Parathyroid adenoma (tissue), 2 donors: ENCODE data around the gene STRIT1.

ENCODE experiments used
- H2AFZ ChIP-seq: fragments of 300-600 bp; sonication (generic); one replicate; pipeline ENCODE4 v1.7.0; 2017; ENCODE audit warnings: antibody characterized with exemption, mild to moderate bottlenecking
- H3K27ac ChIP-seq: fragments of 300-600 bp; sonication (generic); one replicate; pipeline ENCODE4 v1.7.0; 2017
- H3K27me3 ChIP-seq: fragments of 300-600 bp; sonication (generic); one replicate; pipeline ENCODE4 v1.7.0; 2017; ENCODE audit warnings: low read length; ENCODE audit not compliant: control insufficient read depth, insufficient read depth
- H3K36me3 ChIP-seq: fragments of 300-600 bp; sonication (generic); one replicate; pipeline ENCODE4 v1.7.0; 2017; ENCODE audit warnings: low read length; ENCODE audit not compliant: control insufficient read depth, insufficient read depth
- H3K4me1 ChIP-seq: fragments of 300-600 bp; sonication (generic); one replicate; pipeline ENCODE4 v1.7.0; 2017; ENCODE audit warnings: control low read depth
- H3K4me2 ChIP-seq: fragments of 300-600 bp; sonication (generic); one replicate; pipeline ENCODE4 v1.7.0; 2017; ENCODE audit warnings: low read length
- H3K4me3 ChIP-seq: fragments of 300-600 bp; sonication (generic); one replicate; pipeline ENCODE4 v1.7.0; 2017; ENCODE audit warnings: low read depth, low read length
- H3K79me2 ChIP-seq: fragments of 300-600 bp; sonication (generic); one replicate; pipeline ENCODE4 v1.7.0; 2017; ENCODE audit warnings: control low read depth
- H3K9ac ChIP-seq: fragments of 300-600 bp; sonication (generic); one replicate; pipeline ENCODE4 v1.7.0; 2017; ENCODE audit warnings: mild to moderate bottlenecking
- H3K9me3 ChIP-seq: fragments of 300-600 bp; sonication (generic); one replicate; pipeline ENCODE4 v1.7.0; 2017; ENCODE audit warnings: low read length; ENCODE audit not compliant: control insufficient read depth
- CTCF ChIP-seq: fragments of 300-600 bp; sonication (generic); IDR thresholded peaks from one replicate; pipeline ENCODE4 v1.7.0; 2017; ENCODE audit warnings: antibody characterized with exemption, mild to moderate bottlenecking
- donor health status: primary hyperparathyroidism.

STRIT1 gene

GRCh38 chr3:155292693-155293092 is 790 bp downstream of the STRIT1 start:
- no peak overlapping the region for H3K9ac ChIP-seq
- no peaks in the 10 kb centered on the region for H3K36me3 ChIP-seq
- H3K4me2 ChIP-seq: no peak overlapping the region
- H3K79me2 ChIP-seq: no peaks in the 10 kb centered on the region
- H3K27ac ChIP-seq: no peak overlapping the region
- no peak overlapping the region for H3K4me3 ChIP-seq
- TF ChIP-seq CTCF: no peak
- H3K9me3 ChIP-seq: no peaks in the 10 kb centered on the region
- H3K4me1 ChIP-seq: no peaks in the 10 kb centered on the region
- no peak overlapping the region for H2AFZ ChIP-seq
- H3K27me3 ChIP-seq: no peaks in the 10 kb centered on the region

GRCh38 chr3:155292133-155292532 is 1.4 kb downstream of the STRIT1 start:
- H3K79me2 ChIP-seq: no peaks in the 10 kb centered on the region
- H3K4me3 ChIP-seq: no peak overlapping the region
- no peaks in the 10 kb centered on the region for H3K4me1 ChIP-seq
- no peaks in the 10 kb centered on the region for H3K36me3 ChIP-seq
- H3K4me2 ChIP-seq: no peak overlapping the region
- H3K27ac ChIP-seq: no peak overlapping the region
- no peak for TF ChIP-seq CTCF
- no peaks in the 10 kb centered on the region for H3K27me3 ChIP-seq
- H2AFZ ChIP-seq: no peak overlapping the region
- H3K9me3 ChIP-seq: no peaks in the 10 kb centered on the region
- H3K9ac ChIP-seq: no peak overlapping the region

- Histone ChIP-seq H3K79me2 (no peaks in the 10 kb centered on the region), H3K9me3 (no peaks in the 10 kb centered on the region), H3K4me2 (no peak overlapping the region), H3K27me3 (no peaks in the 10 kb centered on the region), H3K36me3 (no peaks in the 10 kb centered on the region), H3K9ac (no peak overlapping the region), H3K4me3 (no peak overlapping the region), H3K4me1 (peaks cover 17% of the 10 kb centered on the region), H2AFZ (no peak overlapping the region), H3K27ac (no peak overlapping the region)
- TF ChIP-seq CTCF: no peak
Measured at GRCh38 chr3:155286736-155287135, 6.7 kb downstream of the STRIT1 start.

GRCh38 chr3:155285936-155286335 is 7.5 kb downstream of the STRIT1 start:
- Histone ChIP-seq H3K4me1 (peaks cover 18% of the 10 kb centered on the region), H3K27ac (no peak overlapping the region), H3K27me3 (no peaks in the 10 kb centered on the region), H3K4me2 (no peak overlapping the region), H3K4me3 (no peak overlapping the region), H3K79me2 (no peaks in the 10 kb centered on the region), H3K9ac (no peak overlapping the region), H3K36me3 (no peaks in the 10 kb centered on the region), H3K9me3 (no peaks in the 10 kb centered on the region), H2AFZ (no peak overlapping the region)
- TF ChIP-seq CTCF: no peak
